RKO (cell line): ENCODE measurements around the gene OR6C68.
"Not testable (repeated sequence)": the region's sequence is repeated elsewhere in the genome, so short reads cannot be mapped to it uniquely, and the experiment has no call there.

ENCODE experiments used
- DNase-seq: peaks from one replicate; pipeline ENCODE4 v3.0.0-alpha.2; 2016; ENCODE audit warnings: low spot score

Gene OR6C68

GRCh38 chr12:55492078-55492477 is at the start of gene OR6C68:
Gene OR6C68 (plus strand): TSS chr12:55492378. CDS start chr12:55492378, 0 bp downstream.
- DNase-seq, result no peak

GRCh38 chr12:55443776-55444175 is 48.4 kb upstream of the OR6C68 start, which contains the start of gene OR6C2:
Gene OR6C2 (plus strand): TSS chr12:55444076. CDS start chr12:55452214, 8,138 bp downstream.
- no peak for DNase-seq

GRCh38 chr12:55445357-55445756 is 46.8 kb upstream of the OR6C68 start:
- DNase-seq, result no peak

- peak; percentile 22 for DNase-seq
Measured at GRCh38 chr12:55446326-55446725, 45.9 kb upstream of the OR6C68 start.

GRCh38 chr12:55448825-55449224 is 43.4 kb upstream of the OR6C68 start:
- no peak for DNase-seq

- DNase-seq, result not testable (repeated sequence)
Measured at GRCh38 chr12:55464926-55465325, 27.3 kb upstream of the OR6C68 start.

- DNase-seq, result no peak
Measured at GRCh38 chr12:55467836-55468235, 24.3 kb upstream of the OR6C68 start.

- no peak for DNase-seq
Measured at GRCh38 chr12:55469291-55469690, 22.9 kb upstream of the OR6C68 start.

- DNase-seq, result no peak
Measured at GRCh38 chr12:55470088-55470829, 21.9 kb upstream of the OR6C68 start, which contains the start of gene OR6C70. Gene OR6C70 (minus strand): TSS chr12:55470138. CDS start chr12:55470138, 0 bp downstream.

GRCh38 chr12:55472264-55472663 is 19.9 kb upstream of the OR6C68 start:
- DNase-seq, result no peak

- not testable (repeated sequence) for DNase-seq
Measured at GRCh38 chr12:55479136-55479535, 13.0 kb upstream of the OR6C68 start.

- DNase-seq, result not testable (repeated sequence)
Measured at GRCh38 chr12:55484284-55484683, 7.9 kb upstream of the OR6C68 start.

GRCh38 chr12:55495490-55495889 is 3.3 kb downstream of the OR6C68 start:
- no peak for DNase-seq

GRCh38 chr12:55499231-55499630 is 7.1 kb downstream of the OR6C68 start:
- no peak for DNase-seq

GRCh38 chr12:55499810-55500252 is 7.7 kb downstream of the OR6C68 start:
- DNase-seq, result no peak

GRCh38 chr12:55501601-55502000 is 9.4 kb downstream of the OR6C68 start:
- no peak for DNase-seq

GRCh38 chr12:55515696-55516095 is 23.5 kb downstream of the OR6C68 start:
- peak; percentile 1 for DNase-seq

- no peak for DNase-seq
Measured at GRCh38 chr12:55516391-55516790, 24.2 kb downstream of the OR6C68 start.
